Muscle layer of colon (tissue), 2 donors: Measurements from ENCODE around the gene DYSF.

Experiments used
- H3K27ac ChIP-seq: one replicate; pipeline ENCODE4 v1.7.0; 2013; ENCODE audit warnings: low read depth, mild to moderate bottlenecking, low read length, moderate library complexity
- H3K27me3 ChIP-seq, 2 donors: one replicate each; pipeline ENCODE4 v1.7.0; 2013; ENCODE audit warnings: low read length in 2 of 2, mild to moderate bottlenecking in 2 of 2; ENCODE audit not compliant: insufficient read depth in 2 of 2, control insufficient read depth in 1 of 2
- H3K36me3 ChIP-seq: one replicate; pipeline ENCODE4 v1.7.0; 2013; ENCODE audit warnings: mild to moderate bottlenecking, low read length; ENCODE audit not compliant: insufficient read depth
- H3K4me1 ChIP-seq: one replicate; pipeline ENCODE4 v1.7.0; 2013; ENCODE audit warnings: mild to moderate bottlenecking, low read length; ENCODE audit not compliant: insufficient read depth
- H3K4me3 ChIP-seq, 2 donors: one replicate each; pipeline ENCODE4 v1.7.0; 2013; ENCODE audit warnings: low read length in 2 of 2, low read depth in 1 of 2, mild to moderate bottlenecking in 1 of 2, moderate library complexity in 1 of 2
- H3K9ac ChIP-seq: one replicate; pipeline ENCODE4 v1.7.0; 2013; ENCODE audit warnings: low read length
- H3K9me3 ChIP-seq: one replicate; pipeline ENCODE4 v1.7.0; 2013; ENCODE audit warnings: mild to moderate bottlenecking, low read length
- donor health status: abdominal sarcoma.
- donor health status: Adenocarcinoma of cecum.

The DYSF gene

DNA sequence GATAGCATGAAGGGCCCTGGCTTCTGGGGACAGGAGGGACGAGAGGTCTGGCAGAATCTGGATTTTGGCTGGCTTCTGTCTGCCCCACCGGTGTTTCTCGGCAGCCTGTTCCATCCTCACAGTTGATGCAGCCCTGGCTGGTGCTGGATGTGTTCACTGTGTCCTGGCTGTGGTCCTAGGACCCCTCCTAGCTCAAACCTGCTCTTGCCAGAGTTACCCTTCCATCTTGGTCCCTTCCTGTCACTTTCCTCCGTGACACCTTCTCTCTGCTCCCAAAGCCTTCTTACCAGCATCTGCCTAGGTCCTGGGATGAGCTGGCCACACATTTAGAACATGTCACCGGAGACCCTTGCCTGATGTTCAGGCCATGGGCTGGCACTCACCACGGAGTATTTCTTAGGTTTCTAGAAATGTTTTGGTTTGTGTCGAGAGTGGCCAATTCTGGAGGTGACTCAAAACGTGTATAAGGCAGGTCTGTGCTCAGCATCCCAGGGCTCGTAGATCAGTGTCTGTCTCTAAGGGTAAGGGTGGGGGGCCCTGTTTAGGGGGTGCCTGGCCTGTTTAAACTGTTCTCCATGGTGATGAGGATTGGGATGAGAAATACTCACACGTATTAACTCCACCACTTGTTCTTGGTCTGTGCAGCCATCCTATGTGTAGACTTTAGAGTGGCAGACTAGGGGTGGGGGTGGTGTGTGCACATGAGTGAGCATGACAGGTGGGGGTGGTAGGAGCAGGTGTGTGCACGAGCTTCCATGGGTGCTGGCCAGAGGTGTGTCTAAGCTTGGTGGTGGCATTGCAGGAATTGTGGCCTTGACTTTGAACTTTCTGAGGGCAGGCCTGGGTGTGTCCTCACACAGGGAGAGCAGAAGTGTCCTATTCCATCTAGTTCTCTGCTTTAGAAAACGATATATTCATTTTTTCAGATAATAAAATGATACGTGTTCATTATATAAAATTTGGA, 162.7 kb downstream of the DYSF start:
- no peak overlapping the region for H3K27ac ChIP-seq
- peaks cover 21% of the 10 kb centered on the region for H3K4me1 ChIP-seq
- peaks cover 16% of the 10 kb centered on the region for H3K36me3 ChIP-seq
- no peaks in the 10 kb centered on the region for H3K9me3 ChIP-seq
- H3K4me3 ChIP-seq: no peak overlapping the region
- no peak overlapping the region for H3K9ac ChIP-seq
- no peaks in the 10 kb centered on the region for H3K27me3 ChIP-seq

DNA sequence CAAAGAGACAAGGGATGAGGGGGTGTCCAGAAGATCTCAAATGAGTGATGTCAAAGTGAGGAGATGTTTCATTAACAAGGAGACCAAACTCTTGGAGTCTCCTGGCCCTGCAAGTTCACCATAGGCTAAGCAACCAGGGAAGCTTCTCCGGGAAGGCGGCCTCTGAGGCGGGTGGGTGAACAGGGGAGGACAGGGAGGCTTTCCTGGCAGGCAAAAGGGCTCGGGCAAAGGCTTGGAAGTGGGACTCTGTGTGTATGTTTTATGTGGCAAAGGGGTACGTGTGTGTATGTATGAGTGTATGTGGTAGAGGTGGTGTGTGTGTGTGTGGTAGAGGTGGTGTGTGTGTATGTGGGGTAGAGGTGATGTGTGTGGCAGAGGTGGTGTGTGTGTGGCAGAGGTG, 163.9 kb downstream of the DYSF start:
- H3K27me3 ChIP-seq: no peaks in the 10 kb centered on the region
- no peak overlapping the region for H3K9ac ChIP-seq
- H3K27ac ChIP-seq: no peak overlapping the region
- H3K4me1 ChIP-seq: peaks cover 21% of the 10 kb centered on the region
- H3K9me3 ChIP-seq: no peaks in the 10 kb centered on the region
- no peak overlapping the region for H3K4me3 ChIP-seq
- peaks cover 7% of the 10 kb centered on the region for H3K36me3 ChIP-seq

GRCh38 chr2:71618327-71619113, 165.2 kb downstream of the DYSF start:
- Histone ChIP-seq H3K27ac (no peak overlapping the region), H3K36me3 (no peaks in the 10 kb centered on the region), H3K4me3 (no peak overlapping the region), H3K27me3 (no peaks in the 10 kb centered on the region), H3K4me1 (peaks cover 21% of the 10 kb centered on the region), H3K9me3 (no peaks in the 10 kb centered on the region), H3K9ac (no peak overlapping the region)

DNA sequence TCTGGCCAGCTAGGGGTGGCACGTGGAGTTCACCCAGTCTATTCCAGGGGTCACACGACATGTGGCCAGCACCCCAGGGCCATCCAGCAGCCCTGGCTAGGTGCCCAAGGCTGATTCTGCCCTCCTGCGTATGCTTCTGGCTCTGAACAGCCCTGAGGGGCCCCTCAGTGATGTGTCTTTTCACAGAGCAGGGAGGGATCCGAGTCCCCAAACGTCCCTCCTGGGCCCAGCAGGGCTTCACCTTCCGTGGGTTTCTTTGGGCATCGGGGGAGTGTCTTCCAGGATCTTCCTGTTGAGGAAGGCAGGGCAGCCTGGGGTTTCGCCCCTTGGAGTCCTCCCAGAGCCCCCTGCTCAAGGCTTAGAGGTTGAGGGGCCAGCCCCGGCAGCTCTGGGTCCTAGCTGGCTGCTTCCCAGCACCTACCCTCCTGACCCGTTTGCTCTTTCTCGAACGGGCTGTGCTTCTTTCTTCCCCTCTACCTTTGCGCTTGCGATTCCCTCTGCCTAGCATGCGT, 165.9 kb downstream of the DYSF start:
- H3K4me3 ChIP-seq: no peak overlapping the region
- H3K9me3 ChIP-seq: no peaks in the 10 kb centered on the region
- no peak overlapping the region for H3K9ac ChIP-seq
- H3K27me3 ChIP-seq: no peaks in the 10 kb centered on the region
- H3K36me3 ChIP-seq: no peaks in the 10 kb centered on the region
- peaks cover 16% of the 10 kb centered on the region for H3K4me1 ChIP-seq
- H3K27ac ChIP-seq: no peak overlapping the region

DNA sequence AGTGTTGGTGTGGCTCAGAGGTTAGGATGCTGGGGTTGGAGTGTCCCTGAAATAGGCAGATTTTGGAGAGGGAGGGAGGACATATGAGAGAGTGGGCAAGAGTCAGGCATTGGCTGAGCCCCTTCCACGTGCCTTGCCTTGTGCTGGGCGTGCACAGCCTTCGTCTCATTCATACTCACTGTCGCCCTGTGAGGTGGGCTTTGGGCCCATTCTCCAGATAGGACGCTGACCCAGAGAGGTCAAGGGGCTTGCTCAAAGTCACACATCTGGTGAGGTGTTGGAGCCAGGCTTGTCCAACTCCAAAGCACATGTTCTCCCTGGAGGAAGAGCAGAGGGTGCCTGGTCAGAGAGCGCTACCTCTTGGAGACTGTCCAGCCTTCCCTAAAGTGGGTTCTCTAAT, 166.8 kb downstream of the DYSF start:
- Histone ChIP-seq H3K4me1 (peaks cover 7% of the 10 kb centered on the region), H3K4me3 (no peak overlapping the region), H3K27ac (no peak overlapping the region), H3K36me3 (no peaks in the 10 kb centered on the region), H3K27me3 (no peaks in the 10 kb centered on the region), H3K9me3 (no peaks in the 10 kb centered on the region), H3K9ac (no peak overlapping the region)

DNA sequence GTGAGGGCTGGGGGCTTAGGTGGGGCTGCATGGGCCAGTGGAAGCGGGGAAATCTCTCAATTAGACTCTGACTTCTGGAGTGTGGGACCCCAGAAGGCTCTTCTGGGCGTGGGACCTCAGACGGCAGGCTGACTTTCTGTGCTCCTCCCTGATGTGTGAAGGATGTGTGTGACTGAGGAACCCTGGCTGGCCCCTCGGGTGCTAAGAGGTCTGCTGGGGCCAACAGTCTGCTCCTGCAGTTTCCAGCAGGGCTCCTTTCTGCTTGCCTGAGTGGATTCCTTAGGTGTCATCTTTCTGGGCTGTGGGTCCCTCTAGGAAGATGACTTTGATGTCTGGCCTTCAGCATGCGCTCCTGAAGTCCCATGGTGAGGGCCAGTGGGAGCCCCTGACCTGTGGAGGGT, 167.5 kb downstream of the DYSF start:
- H3K27me3 ChIP-seq: no peaks in the 10 kb centered on the region
- no peaks in the 10 kb centered on the region for H3K36me3 ChIP-seq
- no peak overlapping the region for H3K4me3 ChIP-seq
- H3K9me3 ChIP-seq: no peaks in the 10 kb centered on the region
- no peak overlapping the region for H3K27ac ChIP-seq
- H3K9ac ChIP-seq: no peak overlapping the region
- H3K4me1 ChIP-seq: peaks cover under 1% of the 10 kb centered on the region

DNA sequence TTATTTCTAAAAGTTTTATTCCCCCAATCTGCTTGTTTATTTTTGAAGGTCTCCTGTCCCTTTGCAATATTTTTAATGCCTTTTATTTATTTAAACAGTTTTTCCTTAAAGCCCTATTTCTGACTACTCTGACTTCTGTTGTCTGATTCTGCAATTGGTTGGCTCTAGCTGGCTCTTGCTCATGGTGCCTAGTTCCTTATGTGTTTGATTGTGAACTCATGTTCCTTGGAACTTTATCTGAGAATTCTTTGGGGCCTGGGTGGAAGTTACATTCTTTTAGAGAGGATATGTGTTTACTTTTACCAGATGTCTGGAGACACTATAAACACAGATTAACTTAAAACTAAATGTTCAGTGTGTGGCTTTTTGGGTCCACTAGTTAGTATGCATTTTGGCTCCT, 175.9 kb downstream of the DYSF start:
- Histone ChIP-seq H3K27me3 (no peaks in the 10 kb centered on the region), H3K9me3 (no peaks in the 10 kb centered on the region), H3K9ac (no peak overlapping the region), H3K4me1 (no peaks in the 10 kb centered on the region), H3K27ac (no peak overlapping the region), H3K36me3 (no peaks in the 10 kb centered on the region), H3K4me3 (no peak overlapping the region)

GRCh38 chr2:71629771-71630453, 176.6 kb downstream of the DYSF start:
- Histone ChIP-seq H3K4me1 (no peaks in the 10 kb centered on the region), H3K27me3 (no peaks in the 10 kb centered on the region), H3K9me3 (no peaks in the 10 kb centered on the region), H3K9ac (no peak overlapping the region), H3K36me3 (no peaks in the 10 kb centered on the region), H3K4me3 (no peak overlapping the region), H3K27ac (no peak overlapping the region)

DNA sequence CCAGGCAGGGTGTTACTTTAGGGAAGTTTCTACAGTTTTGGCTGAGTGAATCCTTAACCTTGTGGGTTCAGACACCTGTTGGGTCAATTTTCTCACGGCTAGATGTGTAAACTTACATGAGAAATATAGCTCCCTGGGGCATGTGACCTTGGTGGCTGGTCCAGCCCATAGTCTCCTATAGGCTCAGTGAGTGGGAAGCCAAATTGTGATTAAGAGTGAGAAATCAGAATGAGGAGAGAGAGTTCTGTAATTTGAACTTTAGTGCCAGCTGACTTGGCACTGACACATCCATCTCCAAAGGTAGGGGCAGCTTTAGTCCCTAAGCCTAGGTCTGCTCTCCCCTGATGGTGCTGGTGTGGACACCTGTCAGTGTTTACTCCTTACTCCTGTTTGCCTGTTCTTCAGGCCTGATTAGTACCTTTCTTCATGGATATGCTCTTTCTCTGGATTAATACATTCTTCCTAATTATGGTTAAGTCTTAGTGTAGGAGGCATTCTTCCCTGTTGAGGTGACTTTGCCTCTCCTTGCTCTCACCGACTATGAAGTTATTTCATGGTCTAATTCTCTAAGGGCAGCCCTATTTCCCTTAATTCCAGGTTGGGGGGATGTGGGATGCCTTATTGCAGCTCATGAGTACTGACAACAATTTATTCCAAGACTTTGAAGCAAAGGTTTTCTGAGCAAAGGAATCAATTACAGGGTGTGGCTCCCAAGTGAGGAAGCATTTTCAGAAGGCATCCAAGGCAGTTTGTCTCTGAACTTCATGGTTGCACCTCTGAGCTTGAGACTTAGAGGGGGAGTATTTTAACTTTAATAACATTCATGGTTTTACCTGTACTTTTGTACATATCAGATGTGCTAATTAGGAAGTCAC, 177.3 kb downstream of the DYSF start:
- Histone ChIP-seq H3K27me3 (no peaks in the 10 kb centered on the region), H3K4me3 (no peak overlapping the region)

GRCh38 chr2:71631411-71631931, 178.1 kb downstream of the DYSF start:
- no peak overlapping the region for H3K27ac ChIP-seq
- no peaks in the 10 kb centered on the region for H3K27me3 ChIP-seq
- H3K4me1 ChIP-seq: no peaks in the 10 kb centered on the region
- no peaks in the 10 kb centered on the region for H3K9me3 ChIP-seq
- H3K4me3 ChIP-seq: no peak overlapping the region
- no peak overlapping the region for H3K9ac ChIP-seq
- H3K36me3 ChIP-seq: no peaks in the 10 kb centered on the region

More for the DNA sequence above, 177.3 kb downstream of the DYSF start:
- Histone ChIP-seq H3K27ac (no peak overlapping the region), H3K9ac (no peak overlapping the region), H3K4me1 (no peaks in the 10 kb centered on the region), H3K9me3 (no peaks in the 10 kb centered on the region), H3K36me3 (no peaks in the 10 kb centered on the region)
